HG02938 (cell line): ENCODE results near the gene INTS1.

Source experiments
- ATAC-seq: cut with Tn5 transposase; IDR thresholded peaks from one replicate; pipeline ENCODE4 v1.9.1; 2021; ENCODE audit warnings: mild to moderate bottlenecking, moderate library complexity; ENCODE audit not compliant: unreplicated experiment

INTS1 gene

GRCh38 chr7:1503816-1504775, at the start of gene INTS1:
INTS1 (minus strand) TSS chr7:1504389; CDS start chr7:1503960, 429 bp downstream.
- ATAC-seq = peak; percentile 73

- ATAC-seq = no peak
Observed at GRCh38 chr7:1553512-1554210, 49.5 kb upstream of the INTS1 start.

- no peak for ATAC-seq
Observed at GRCh38 chr7:1552200-1552599, 48.0 kb upstream of the INTS1 start.

- no peak for ATAC-seq
Observed at GRCh38 chr7:1550846-1551155, 46.6 kb upstream of the INTS1 start.

GRCh38 chr7:1550005-1550845, 46.0 kb upstream of the INTS1 start:
- ATAC-seq = no peak

GRCh38 chr7:1549357-1550004, 45.3 kb upstream of the INTS1 start:
- no peak for ATAC-seq

GRCh38 chr7:1548944-1549343, 44.8 kb upstream of the INTS1 start:
- ATAC-seq = no peak

GRCh38 chr7:1548438-1548831, 44.2 kb upstream of the INTS1 start:
- no peak for ATAC-seq

GRCh38 chr7:1547777-1548437, 43.7 kb upstream of the INTS1 start:
- ATAC-seq = no peak

GRCh38 chr7:1546909-1547776, 43.0 kb upstream of the INTS1 start:
- ATAC-seq = no peak

- no peak for ATAC-seq
Observed at GRCh38 chr7:1546274-1546908, 42.2 kb upstream of the INTS1 start.

- ATAC-seq = no peak
Observed at GRCh38 chr7:1545417-1546246, 41.4 kb upstream of the INTS1 start.

- ATAC-seq = no peak
Observed at GRCh38 chr7:1544896-1545416, 40.8 kb upstream of the INTS1 start.

- no peak for ATAC-seq
Observed at GRCh38 chr7:1544178-1544895, 40.1 kb upstream of the INTS1 start.

GRCh38 chr7:1543826-1544177, 39.6 kb upstream of the INTS1 start:
- ATAC-seq = no peak

- ATAC-seq = no peak
Observed at GRCh38 chr7:1542841-1543747, 38.9 kb upstream of the INTS1 start.
